ENCODE measurements around the gene COG7.
A peak's percentile ranks its signal among the peaks of the same experiment; 100 is the strongest.
"Not testable (repeated sequence)": the region's sequence is repeated elsewhere in the genome, so short reads cannot be mapped to it uniquely, and the experiment has no call there.

The COG7 gene

DNA sequence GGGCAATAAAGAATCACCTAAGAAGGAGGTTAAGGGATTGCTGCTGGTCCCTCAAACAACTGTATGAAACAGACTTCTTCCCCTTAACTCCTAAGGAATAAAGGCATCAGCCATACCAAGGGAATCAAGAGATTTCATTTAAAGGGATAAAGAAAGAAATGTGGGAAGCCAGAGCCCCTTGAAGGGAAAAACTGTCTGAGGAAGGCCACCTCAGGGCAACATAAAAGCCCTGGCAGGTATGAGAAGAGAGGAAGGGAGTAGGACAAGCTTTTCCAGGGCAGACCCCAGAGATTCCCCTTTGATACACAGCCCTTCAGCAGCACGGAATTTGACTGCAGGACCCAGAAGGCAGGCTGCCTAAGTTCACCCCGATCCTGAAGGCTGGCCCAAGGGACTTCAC lies 43.5 kb downstream of the COG7 start:
- no peak for DNase-seq (ENCODE audit: low spot score)

GRCh38 chr16:23408823-23409298 lies 44.1 kb downstream of the COG7 start:
- DNase-seq (ENCODE audit: low spot score), result peak; percentile 84

- no peak for DNase-seq (ENCODE audit: low spot score)
Measured at GRCh38 chr16:23408242-23408822, 44.7 kb downstream of the COG7 start.

GRCh38 chr16:23407436-23408127 lies 45.4 kb downstream of the COG7 start:
- no peak for DNase-seq (ENCODE audit: low spot score)

DNA sequence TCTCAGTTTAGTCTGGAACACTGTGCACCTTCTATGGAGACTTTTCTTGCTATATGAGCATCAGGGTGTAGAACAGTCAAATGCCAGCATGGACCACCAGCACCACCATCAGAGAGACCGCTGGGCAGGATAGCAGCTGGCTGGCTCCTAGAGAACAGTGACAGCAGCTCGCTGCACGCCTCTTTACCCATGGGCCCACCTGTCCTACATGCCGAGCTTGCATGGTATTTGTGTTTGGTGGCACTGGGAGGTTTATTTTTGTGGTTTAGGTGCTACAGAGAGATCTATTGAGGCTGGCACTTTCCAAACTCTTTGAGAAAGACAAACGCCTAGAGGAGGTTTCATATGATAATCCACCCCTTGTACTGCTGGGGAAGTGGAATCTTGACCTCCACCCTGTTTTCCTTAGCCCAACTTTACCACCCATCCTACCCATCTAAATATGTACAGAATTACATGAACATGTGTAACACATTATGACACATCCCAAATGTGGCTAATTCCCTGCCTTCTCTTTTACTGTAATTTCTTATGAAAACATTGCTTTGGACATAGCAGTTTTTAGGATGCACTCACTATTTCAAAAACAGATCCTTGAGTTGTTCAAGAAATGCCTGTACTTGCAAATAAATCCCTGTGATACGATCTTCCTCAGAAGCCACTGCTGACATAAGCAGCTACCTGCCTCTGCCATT lies 46.3 kb downstream of the COG7 start:
- no peak for DNase-seq (ENCODE audit: low spot score)

DNA sequence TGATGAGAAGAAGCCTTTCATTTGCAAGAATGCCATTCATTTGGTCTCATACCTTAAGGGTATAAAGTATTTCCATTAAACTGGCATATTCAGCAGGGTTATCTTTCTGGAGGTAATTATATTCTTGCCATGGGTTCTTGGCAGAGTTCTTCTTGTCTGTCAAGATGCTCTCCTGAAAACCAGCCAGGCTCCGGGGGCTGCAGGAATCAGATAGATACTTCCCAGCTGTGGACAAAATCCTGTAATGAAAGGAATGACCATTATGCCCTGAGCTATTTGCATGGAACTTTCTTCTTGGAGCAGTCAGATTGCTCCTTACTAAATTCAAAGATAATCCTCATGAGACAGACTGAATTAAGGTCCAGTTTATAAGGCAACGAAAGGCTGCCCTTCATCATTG lies 47.0 kb downstream of the COG7 start:
- DNase-seq (ENCODE audit: low spot score), result no peak

DNA sequence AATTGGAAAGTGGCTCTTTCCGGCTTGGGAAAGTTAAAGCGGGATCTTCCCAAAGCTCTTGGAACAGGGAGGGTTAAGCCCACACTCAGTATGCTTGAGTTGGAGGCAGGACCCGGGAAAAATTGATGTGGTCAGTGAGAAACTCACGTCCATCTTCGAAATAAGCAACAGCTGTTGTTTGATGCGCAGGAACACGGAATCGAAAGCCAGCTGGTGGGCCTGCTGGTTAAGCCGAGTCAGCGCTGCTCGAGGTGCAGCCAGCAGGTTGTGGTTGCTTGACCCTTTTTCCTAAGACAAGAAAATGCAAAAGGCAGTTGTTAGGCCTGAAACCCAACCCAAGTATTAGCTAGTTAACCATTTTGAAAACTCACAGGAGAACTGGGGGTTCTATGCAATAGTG lies 49.4 kb downstream of the COG7 start:
- DNase-seq (ENCODE audit: low spot score), result no peak

GRCh38 chr16:23402100-23402499 lies 50.9 kb downstream of the COG7 start:
- no peak for DNase-seq (ENCODE audit: low spot score)

- no peak for DNase-seq (ENCODE audit: low spot score)
Measured at GRCh38 chr16:23401139-23401538, 51.9 kb downstream of the COG7 start.

DNA sequence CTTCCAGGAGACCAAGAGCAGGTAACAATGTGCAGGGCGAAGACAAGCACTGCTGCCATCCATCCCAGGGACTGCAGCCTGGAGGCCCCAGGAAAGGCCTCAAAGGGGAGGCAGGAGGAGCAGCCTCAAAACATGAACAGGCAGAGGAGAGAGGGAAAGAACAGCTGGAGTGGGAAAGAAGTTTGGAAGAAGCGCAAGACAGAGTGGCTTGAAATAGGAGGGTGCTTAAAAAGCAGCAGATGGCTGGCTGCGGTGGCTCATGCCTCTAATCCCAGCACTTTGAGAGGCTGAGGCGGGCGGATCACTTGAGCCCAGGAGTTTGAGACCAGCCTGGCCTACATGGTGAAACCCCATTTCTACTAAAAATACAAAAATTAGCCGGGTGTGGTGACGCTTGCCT lies 52.5 kb downstream of the COG7 start:
- not testable (repeated sequence) for DNase-seq (ENCODE audit: low spot score)

DNA sequence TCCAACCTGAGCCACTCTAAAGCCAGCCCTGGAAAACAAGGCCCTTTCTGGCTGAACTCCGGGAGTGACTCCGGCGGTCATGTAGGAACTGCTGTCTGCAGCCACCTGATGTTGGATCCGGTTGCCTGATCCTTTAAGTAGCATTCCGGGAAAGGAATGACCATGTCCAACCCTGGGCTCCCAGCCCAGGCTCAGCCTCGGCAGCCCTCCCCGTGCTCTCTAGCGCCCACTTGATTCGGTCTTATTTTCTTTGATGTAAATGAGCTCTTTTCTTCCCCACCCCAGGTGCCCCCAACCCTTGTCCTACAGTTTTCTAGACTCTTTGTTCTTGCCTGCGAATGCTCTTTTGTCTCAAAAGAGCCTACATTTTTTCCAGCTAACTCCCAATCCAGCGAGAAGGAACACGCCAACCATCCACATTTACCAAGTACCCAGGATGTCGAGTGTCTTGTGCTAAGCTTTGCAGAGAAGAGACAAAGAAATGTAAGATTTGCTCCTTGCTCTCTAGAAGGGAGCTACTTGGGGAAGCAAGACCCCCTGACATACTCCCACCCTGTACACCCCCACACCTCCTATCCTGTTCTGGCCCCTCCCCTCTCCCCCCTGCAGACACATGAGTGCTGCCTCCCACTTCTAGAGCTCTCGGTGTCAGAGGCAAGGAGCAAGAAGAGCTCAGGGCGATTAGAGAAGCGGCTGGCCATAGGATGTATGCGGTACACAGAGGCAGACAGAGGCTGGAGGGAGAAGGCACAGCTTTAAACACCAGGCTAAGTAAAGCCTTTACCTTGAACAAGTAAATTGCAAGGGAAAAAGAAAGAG lies 53.8 kb downstream of the COG7 start:
- DNase-seq (ENCODE audit: low spot score), result no peak

DNA sequence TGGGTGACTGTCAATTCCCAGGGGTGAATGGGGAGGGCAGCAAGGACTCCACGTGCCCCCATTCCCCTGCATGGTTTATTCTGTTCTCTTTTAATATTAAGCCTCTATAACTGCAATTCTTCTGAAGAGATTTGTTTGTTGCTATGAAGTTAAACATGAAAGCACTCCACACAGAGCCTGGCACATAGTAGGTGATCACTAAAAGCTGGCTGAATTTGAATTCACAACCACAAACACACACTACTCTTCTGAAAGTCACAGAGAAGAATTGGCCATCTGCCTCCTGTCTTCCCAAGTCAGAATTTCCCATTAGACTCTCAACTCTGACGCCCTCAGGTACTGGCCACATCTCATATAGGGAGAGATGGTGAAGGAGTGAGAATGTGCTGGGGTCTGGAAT lies 55.5 kb downstream of the COG7 start:
- no peak for DNase-seq (ENCODE audit: low spot score)

- DNase-seq (ENCODE audit: low spot score), result no peak
Measured at GRCh38 chr16:23395732-23396131, 57.3 kb downstream of the COG7 start.

GRCh38 chr16:23394141-23394831 lies 58.7 kb downstream of the COG7 start:
- DNase-seq (ENCODE audit: low spot score), result no peak

DNA sequence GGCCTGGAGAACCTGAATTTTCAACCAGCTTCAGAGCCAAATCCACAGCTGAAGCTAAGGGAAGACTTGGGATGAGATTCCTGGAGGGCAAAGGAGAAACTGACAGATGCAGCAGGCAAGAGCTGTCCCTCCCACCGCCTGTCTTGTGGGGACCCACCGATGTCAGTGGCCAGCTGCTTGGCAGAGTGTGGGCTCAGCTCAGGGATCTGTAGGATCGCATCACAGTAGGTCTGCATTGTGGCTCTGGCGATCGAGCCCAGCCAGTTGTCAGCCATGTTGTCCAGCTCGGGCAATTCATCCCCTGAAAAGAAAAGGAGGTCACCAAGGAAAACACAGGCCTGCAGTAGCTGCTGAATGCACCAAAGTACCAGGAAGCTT lies 60.8 kb downstream of the COG7 start:
- DNase-seq (ENCODE audit: low spot score), result no peak

DNA sequence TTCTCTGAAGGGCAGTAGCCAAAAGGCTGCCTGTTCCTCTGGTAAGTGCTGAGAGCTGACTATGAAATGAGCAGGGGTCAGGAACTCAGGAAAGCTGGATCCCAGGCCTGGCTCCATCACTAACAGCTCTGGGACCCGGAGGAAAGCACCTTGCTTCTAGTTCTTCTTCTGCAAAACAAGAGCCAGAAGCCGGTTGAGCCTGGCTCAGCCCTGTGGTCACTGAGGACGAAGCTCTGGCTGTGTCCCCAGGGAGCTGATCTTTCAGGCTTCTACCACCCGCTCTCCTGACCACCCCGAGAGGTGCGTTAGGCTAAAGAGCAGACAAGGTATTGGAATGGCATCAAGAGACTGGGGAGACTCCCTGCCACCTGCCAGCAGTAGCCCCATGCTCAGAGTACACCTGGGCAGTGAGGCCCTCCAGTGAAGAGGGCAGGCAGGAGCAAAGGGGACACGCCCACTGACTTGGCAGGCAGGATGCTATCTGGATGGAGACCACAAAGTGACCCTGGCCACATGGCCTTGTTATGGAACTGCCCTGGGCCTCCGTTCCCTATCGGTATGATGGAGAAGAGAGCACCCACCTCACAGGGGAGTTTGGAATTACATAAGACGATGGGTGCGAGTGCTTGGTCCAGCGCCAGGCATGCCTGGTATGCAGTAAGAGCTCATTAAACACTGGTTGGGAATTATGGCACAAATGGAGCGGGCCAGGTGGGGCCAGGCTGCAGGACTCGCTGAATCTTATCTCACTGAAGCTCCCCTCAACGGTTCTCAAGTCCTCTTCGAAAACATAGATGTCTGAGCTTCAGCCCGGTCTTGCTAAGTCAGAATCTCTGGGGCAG lies 61.4 kb downstream of the COG7 start:
- no peak for DNase-seq (ENCODE audit: low spot score)

- DNase-seq (ENCODE audit: low spot score), result not testable (repeated sequence)
Measured at GRCh38 chr16:23389936-23390335, 63.1 kb downstream of the COG7 start.

DNA sequence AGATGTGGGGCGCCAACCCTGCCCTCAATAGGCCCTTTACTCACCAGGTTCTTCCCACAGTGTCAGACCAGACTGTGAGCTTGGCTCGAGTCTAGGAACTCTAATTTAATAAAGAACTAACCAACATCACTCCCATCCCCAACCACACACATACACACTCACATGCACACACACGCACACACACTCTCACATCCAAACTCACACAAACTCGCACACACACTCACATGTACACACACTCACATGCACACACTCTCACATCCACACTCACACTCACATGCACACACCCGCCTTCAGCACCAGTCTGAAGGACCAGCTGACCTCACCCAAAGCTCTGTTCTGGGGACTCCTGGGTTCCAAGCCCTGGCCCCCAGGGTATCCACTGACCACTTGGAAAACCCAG lies 63.8 kb downstream of the COG7 start:
- DNase-seq (ENCODE audit: low spot score), result no peak

- DNase-seq (ENCODE audit: low spot score), result no peak
Measured at GRCh38 chr16:23388786-23389185, 64.2 kb downstream of the COG7 start.

DNA sequence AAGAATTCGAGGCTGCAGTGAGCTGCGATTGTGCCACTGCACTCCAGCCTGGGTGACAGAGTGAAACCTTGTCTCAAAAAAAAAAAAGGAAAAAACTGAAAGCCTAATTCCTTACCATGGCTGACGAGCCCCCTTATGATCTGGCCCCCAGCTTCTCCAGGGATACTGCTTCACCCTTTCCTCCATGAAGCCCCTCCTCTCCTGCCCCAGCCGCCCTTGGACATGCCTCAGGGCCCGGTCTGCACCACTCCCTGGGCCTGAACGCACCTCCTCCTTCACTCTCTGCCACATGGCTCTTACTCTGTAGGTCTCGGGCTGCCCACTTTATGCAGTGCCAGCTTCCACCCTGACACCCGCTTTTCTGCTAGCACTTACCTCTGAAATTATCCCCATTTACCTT lies 65.3 kb downstream of the COG7 start:
- DNase-seq (ENCODE audit: low spot score), result no peak

GRCh38 chr16:23385441-23385840 lies 67.5 kb downstream of the COG7 start:
- no peak for DNase-seq (ENCODE audit: low spot score)
